Esophagus muscularis mucosa (tissue), 3 donors: Measurements from ENCODE around the gene ANKRD44.

Source experiments
- POLR2A ChIP-seq: fragments of 450-650 bp; IDR thresholded peaks from one replicate; pipeline ENCODE4 v1.6.1; 2017; ENCODE audit warnings: antibody characterized with exemption, moderate library complexity, mild to moderate bottlenecking, low read depth
- TF ChIP-seq, protein P1 (sequence below), 3 experiments: fragments of 200-600 bp in 2 of 3; fragments of 450-650 bp in 1 of 3; sonication (generic) in 2 of 3; IDR thresholded peaks; one replicate each; pipeline ENCODE4 v1.5.1; 2017 to 2019; ENCODE audit warnings: antibody characterized with exemption in 3 of 3, mild to moderate bottlenecking in 2 of 3, moderate library complexity in 1 of 3

DNA sequence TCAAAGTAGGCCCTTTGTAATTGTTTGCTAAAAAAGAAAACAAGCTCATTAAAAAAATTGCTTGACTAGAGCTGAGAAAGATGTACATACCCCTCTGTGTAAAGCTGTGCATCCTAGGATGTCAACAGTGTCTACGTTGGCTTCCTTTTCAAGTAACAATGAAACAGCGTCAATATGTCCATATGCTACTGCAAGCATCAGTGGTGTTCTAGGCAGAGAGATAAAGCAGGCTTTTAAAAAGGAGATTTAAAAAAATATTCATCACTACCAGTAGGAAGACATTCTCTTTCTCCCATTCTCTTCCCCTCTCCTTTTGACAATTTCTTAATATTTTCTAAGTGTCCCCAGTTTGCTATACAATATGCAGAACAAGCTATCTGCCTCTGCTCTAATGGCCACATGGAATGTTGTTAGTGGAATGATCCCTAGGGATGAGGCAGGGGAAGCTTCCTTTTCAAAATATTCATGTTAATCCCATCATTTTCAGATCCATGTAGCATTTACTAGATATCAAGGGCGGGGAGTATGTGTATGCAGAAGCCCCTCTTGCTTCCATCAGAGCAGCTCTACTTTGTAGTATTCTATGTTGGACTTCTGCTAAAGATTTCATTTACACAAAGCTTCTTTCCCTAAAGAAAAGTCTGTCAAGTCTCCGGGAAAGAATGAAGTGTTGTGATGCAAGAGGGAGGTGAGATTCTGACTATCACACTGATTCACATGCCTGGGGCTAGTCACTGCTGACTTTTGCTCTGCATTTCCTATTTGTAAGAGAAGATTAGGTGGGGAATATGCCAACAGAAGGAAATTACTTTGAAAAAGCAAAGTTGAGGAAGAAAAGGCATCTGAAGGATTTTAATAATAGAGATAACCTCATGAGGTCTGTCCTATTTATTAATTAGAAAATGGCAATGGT, 302.6 kb downstream of the ANKRD44 start:
- no peak for TF ChIP-seq POLR2A
- TF ChIP-seq, protein P1, sequence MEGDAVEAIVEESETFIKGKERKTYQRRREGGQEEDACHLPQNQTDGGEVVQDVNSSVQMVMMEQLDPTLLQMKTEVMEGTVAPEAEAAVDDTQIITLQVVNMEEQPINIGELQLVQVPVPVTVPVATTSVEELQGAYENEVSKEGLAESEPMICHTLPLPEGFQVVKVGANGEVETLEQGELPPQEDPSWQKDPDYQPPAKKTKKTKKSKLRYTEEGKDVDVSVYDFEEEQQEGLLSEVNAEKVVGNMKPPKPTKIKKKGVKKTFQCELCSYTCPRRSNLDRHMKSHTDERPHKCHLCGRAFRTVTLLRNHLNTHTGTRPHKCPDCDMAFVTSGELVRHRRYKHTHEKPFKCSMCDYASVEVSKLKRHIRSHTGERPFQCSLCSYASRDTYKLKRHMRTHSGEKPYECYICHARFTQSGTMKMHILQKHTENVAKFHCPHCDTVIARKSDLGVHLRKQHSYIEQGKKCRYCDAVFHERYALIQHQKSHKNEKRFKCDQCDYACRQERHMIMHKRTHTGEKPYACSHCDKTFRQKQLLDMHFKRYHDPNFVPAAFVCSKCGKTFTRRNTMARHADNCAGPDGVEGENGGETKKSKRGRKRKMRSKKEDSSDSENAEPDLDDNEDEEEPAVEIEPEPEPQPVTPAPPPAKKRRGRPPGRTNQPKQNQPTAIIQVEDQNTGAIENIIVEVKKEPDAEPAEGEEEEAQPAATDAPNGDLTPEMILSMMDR (IDR thresholded peaks at IDR 0.05) = no peak
